Erythroblast (primary cell): ENCODE measurements around the gene TBC1D8.

Source experiments
- GATA1 ChIP-seq: IDR thresholded peaks from 2 replicates; pipeline ENCODE4 v1.6.1; 2011; ENCODE audit warnings: low read depth, mild to moderate bottlenecking, control low read depth, low read length, moderate library complexity
- POLR2A ChIP-seq: IDR thresholded peaks from 2 replicates; pipeline ENCODE4 v1.6.1; 2011; ENCODE audit warnings: mild to moderate bottlenecking, low read length

DNA sequence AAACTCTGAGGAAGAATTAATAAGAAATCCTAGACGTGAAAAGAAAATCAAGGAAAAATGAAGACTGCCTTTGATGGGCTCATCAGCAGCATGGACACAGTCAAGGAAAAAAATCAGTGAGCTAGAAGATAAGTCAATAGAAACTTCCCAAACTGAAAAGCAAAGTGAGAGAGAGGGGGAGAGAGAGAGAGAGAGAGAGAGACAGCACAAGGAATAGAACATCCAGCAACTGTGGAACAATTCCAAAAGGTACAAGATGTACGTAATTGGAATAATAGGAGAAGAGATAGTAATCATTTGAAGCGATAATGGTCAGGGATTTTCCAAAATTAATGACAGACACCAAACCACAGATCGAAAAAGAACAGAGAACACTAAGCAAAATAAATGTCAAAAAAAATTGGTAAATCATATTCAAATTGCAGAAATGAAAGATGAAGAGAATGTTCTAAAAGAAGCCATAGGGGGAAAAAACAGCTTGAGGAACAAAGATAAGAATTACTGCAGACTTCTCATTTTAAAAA, 54.5 kb downstream of the TBC1D8 start:
- TF ChIP-seq POLR2A (no peak), GATA1 (no peak)
